Measurements from ENCODE around the gene PCSK9.

DNA sequence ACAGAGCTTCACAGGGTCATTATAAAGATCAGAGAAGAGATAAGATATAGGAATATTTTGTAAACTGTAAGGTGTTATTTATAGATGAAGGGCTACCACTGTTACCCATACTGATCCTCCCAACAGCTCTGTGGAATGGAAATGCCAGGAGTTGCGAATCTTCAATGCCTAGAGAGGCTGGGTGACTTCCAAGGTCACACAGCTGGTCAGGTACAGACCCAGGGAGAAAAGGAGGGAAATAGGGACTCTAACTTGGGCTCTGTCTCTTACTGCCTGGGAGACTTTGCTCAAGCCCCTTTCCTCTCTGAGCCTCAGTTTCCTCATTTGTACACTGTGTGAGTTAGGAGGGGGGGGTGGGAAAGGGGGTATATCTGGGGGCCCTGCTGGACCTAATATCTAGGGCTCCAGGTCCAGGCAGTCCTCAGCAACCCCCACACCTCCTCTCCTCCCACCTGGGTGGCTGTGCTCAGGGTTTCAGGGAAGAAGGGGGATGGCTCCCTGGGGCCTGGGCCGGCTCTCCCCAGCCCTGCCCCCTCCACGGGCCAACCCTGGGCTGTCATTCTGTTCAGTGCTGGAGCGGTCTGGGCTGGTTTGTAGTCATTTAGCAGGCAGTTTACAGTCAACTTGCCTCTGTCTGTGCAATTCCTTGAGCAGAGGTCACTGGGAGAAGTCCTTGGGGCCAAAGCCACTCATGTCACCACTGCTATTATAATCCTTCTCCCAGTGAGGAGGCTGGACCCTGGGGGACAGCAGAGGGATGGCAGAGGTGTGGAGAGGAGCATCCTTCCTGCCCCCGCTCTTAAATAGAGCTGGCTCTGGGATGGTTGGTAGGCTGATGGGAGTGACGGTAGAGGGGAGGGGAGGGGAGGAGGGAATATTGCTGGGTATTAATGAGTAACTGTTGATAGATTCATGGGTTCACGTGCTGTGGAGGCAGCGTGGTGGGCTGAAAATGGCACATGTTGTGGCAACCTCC lies 39.0 kb upstream of the PCSK9 start:
- TF ChIP-seq EZH2 (IDR thresholded peaks at IDR 0.05) (no peak), POLR2AphosphoS5 (IDR thresholded peaks at IDR 0.05; ENCODE audit: borderline replicate concordance, low read depth, low read length) (no peak)

All from SK-N-MC (cell line).